ENCODE results near the gene BLVRB.
"Not testable (repeated sequence)": the region's sequence is repeated elsewhere in the genome, so short reads cannot be mapped to it uniquely, and the experiment has no call there.

The BLVRB gene

GRCh38 chr19:40431698-40432097 is 33.8 kb downstream of the BLVRB start:
- Histone ChIP-seq H3K4me1 (ENCODE audit: insufficient read depth, insufficient read length) (no peaks in the 10 kb centered on the region), H3K9me3 (ENCODE audit: insufficient read depth, low read length) (no peaks in the 10 kb centered on the region), H3K9ac (ENCODE audit: insufficient read length, low read depth) (no peak overlapping the region), H3K4me3 (ENCODE audit: insufficient read length, low read depth) (no peak overlapping the region), H3K36me3 (ENCODE audit: insufficient read depth, insufficient read length, low read length) (no peaks in the 10 kb centered on the region), H3K27me3 (ENCODE audit: insufficient read depth, insufficient read length) (no peaks in the 10 kb centered on the region)
- TF ChIP-seq SUZ12 (IDR thresholded peaks at IDR 0.05; ENCODE audit: extremely low read depth, insufficient read depth, insufficient read length) (no peak), YY1 (IDR thresholded peaks at IDR 0.05; ENCODE audit: insufficient read depth, insufficient read length) (no peak), ZNF274 (IDR thresholded peaks at IDR 0.05; ENCODE audit: low read depth, low read length) (no peak)
- no peak for DNase-seq (ENCODE audit: low read depth, low spot score)

DNA sequence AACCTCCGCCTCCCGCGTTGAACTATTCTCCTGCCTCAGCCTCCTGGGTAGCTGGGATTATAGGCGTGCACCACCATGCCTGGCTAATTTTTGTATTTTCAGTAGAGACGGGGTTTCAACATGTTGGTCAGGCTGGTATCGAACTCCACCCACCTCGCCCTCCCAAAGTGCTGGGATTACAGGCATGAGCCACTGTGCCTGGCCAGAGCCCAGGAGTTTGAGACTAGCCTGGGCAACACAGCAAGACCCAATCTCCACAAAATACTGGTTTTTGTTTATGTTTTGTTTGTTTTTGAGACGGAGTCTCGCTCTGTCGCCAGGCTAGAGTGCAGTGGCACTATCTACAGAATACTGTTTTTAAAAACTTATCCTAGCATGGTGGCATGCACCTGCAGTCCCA is 35.3 kb downstream of the BLVRB start:
- DNase-seq (ENCODE audit: low read depth, low spot score); H3K27me3 ChIP-seq (ENCODE audit: insufficient read depth, insufficient read length); H3K4me3 ChIP-seq (ENCODE audit: insufficient read length, low read depth); H3K9me3 ChIP-seq (ENCODE audit: insufficient read depth, low read length); H3K4me1 ChIP-seq (ENCODE audit: insufficient read depth, insufficient read length); H3K36me3 ChIP-seq (ENCODE audit: insufficient read depth, insufficient read length, low read length); H3K9ac ChIP-seq (ENCODE audit: insufficient read length, low read depth): not testable (repeated sequence)

DNA sequence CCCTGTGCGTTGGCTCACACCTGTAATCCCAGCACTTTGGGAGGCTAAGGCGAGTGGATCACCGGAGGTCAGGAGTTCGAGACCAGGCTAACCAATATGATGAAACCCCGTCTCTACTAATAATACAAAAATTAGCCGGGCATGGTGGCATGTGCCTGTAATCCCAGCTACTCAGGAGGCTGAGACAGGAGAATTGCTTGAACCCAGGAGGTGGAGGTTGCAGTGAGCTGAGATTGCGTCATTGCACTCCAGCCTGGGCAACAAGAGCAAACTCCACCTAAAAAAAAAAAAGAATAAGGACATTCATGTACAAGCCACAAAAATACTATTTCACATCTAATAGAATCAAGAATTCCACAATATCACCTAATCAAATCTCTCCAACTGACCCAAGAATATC is 37.3 kb downstream of the BLVRB start:
- H3K4me1 ChIP-seq (ENCODE audit: insufficient read depth, insufficient read length); H3K9ac ChIP-seq (ENCODE audit: insufficient read length, low read depth): not testable (repeated sequence)

DNA sequence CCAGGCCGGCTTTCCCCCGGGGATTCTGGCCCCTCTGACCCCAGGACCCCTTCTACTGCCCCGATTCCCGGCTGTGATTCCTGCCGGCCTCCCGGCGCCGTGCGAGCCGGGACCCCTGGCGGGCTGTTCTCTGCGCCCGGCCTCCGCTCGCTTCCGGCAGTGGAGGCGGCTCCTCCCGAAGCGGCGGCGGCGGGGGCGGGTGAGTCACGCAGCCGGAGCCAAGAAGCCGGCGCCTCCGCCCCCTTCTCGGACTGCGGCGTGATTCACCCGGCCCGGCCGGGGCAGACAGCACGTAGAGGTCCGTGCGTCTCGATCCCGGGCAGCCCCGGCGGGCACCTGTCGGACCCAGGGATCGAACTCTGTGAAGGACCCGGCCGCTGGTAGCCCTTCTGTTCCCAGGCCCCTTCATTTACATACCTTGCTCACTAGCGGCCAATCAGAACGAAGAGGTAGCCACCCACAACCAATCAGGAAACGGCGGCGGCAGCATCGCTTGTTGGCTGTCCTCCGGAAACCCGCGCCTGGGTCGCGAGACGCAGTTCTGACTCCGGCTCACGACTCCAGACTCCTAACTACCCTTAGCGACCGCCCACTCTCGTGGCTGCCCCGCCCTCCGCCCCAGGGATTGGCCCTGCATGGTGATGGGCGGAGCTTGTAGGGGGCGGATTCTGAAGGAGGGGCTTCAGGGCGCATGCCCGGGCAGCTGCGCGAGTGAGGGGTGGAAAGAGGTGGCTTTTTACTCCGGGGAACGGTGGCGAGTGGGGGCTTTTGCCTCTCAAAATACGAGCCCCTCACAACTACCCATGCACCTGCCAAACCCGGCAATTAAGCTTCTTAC is 39.9 kb downstream of the BLVRB start, which contains the start of gene SERTAD1:
SERTAD1 (minus strand) TSS at position 543 of the 838 bp plus-strand sequence. CDS start 2,446 bp downstream, outside the sequence.
- H3K36me3 ChIP-seq (ENCODE audit: insufficient read depth, insufficient read length, low read length), result peaks cover 15% of the 10 kb centered on the region
- no peaks in the 10 kb centered on the region for H3K27me3 ChIP-seq (ENCODE audit: insufficient read depth, insufficient read length)
- H3K9ac ChIP-seq (ENCODE audit: insufficient read length, low read depth), result peak within 1 kb of the TSS; percentile 92
- H3K4me3 ChIP-seq (ENCODE audit: insufficient read length, low read depth), result peak within 1 kb of the TSS; percentile 84
- TF ChIP-seq SUZ12 (IDR thresholded peaks at IDR 0.05; ENCODE audit: extremely low read depth, insufficient read depth, insufficient read length) (no peak), ZNF274 (IDR thresholded peaks at IDR 0.05; ENCODE audit: low read depth, low read length) (no peak), YY1 (IDR thresholded peaks at IDR 0.05; ENCODE audit: insufficient read depth, insufficient read length) (no peak)
- H3K9me3 ChIP-seq (ENCODE audit: insufficient read depth, low read length), result no peaks in the 10 kb centered on the region
- DNase-seq (ENCODE audit: low read depth, low spot score), result peak; percentile 96
- no peaks in the 10 kb centered on the region for H3K4me1 ChIP-seq (ENCODE audit: insufficient read depth, insufficient read length)

More for the DNA sequence above, 37.3 kb downstream of the BLVRB start:
- H3K9me3 ChIP-seq (ENCODE audit: insufficient read depth, low read length); DNase-seq (ENCODE audit: low read depth, low spot score); H3K27me3 ChIP-seq (ENCODE audit: insufficient read depth, insufficient read length); H3K36me3 ChIP-seq (ENCODE audit: insufficient read depth, insufficient read length, low read length); H3K4me3 ChIP-seq (ENCODE audit: insufficient read length, low read depth): not testable (repeated sequence)

DNA sequence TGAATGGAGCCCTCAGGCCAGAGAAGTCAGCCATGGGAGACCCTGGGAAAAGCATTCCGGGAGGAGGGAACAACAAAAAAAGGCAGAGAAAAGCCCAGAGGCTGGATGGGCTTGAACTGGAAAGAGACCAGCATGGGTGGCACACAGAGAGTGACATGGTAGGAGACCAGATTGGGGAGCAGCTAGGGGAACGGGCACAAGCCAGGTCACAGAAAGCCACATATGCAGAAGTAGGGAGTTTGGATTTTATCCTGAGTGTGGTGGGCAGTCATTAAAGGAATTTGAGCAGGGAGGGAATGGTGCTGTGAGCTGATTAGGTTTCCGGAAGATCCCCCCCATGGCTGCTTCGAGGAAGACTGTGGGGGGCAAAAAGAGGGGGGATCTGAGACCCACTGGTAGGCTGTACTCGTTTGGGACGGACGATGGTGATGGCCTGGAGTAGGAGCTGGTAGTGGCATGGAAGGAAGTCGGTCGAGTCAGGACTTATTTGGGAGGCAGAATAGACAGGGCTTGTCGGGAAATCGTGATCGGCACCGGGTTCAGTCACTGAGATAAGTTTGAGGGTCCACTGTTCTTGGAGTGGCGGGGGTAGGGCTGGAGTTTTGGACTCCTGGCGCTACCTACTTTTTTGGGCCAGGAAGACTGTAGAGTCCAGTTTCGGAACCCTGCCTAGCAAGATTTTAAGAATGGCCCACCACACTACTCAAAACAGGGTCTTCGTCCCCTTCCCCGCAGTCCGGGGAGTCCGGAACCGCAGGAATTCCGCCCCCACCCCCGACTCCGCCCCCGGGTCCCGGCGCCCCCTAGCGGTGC is 40.7 kb downstream of the BLVRB start:
- H3K36me3 ChIP-seq (ENCODE audit: insufficient read depth, insufficient read length, low read length), result peaks cover 15% of the 10 kb centered on the region
- TF ChIP-seq YY1 (IDR thresholded peaks at IDR 0.05; ENCODE audit: insufficient read depth, insufficient read length) (no peak), ZNF274 (IDR thresholded peaks at IDR 0.05; ENCODE audit: low read depth, low read length) (no peak), SUZ12 (IDR thresholded peaks at IDR 0.05; ENCODE audit: extremely low read depth, insufficient read depth, insufficient read length) (no peak)
- H3K27me3 ChIP-seq (ENCODE audit: insufficient read depth, insufficient read length), result no peaks in the 10 kb centered on the region
- DNase-seq (ENCODE audit: low read depth, low spot score), result no peak
- H3K4me3 ChIP-seq (ENCODE audit: insufficient read length, low read depth), result peak overlapping the region; percentile 84
- no peaks in the 10 kb centered on the region for H3K4me1 ChIP-seq (ENCODE audit: insufficient read depth, insufficient read length)
- H3K9ac ChIP-seq (ENCODE audit: insufficient read length, low read depth), result peak overlapping the region; percentile 92
- H3K9me3 ChIP-seq (ENCODE audit: insufficient read depth, low read length), result no peaks in the 10 kb centered on the region

DNA sequence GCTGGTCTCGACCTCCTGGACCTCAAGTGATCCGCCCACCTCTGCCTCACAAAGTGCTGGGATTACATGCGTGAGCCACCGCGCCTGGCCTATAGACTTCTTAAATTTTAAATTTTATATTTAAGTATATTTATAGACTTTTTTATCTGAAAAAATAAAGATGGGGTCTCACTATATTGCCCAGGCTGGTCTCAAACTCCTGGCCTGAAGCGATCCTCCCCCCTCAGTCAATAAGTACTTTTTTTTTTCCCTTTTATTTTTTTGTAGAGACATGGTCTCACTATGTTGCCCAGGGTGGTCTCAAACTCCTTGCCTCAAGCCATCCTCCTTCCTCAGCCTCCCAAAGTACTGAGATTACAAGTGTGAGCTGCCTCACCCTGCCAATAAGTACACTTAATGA is 41.6 kb downstream of the BLVRB start:
- DNase-seq (ENCODE audit: low read depth, low spot score), result no peak
- no peaks in the 10 kb centered on the region for H3K27me3 ChIP-seq (ENCODE audit: insufficient read depth, insufficient read length)
- H3K9me3 ChIP-seq (ENCODE audit: insufficient read depth, low read length), result no peaks in the 10 kb centered on the region
- H3K4me3 ChIP-seq (ENCODE audit: insufficient read length, low read depth), result no peak overlapping the region
- no peaks in the 10 kb centered on the region for H3K4me1 ChIP-seq (ENCODE audit: insufficient read depth, insufficient read length)
- H3K9ac ChIP-seq (ENCODE audit: insufficient read length, low read depth), result no peak overlapping the region
- TF ChIP-seq ZNF274 (IDR thresholded peaks at IDR 0.05; ENCODE audit: low read depth, low read length) (no peak), SUZ12 (IDR thresholded peaks at IDR 0.05; ENCODE audit: extremely low read depth, insufficient read depth, insufficient read length) (no peak), YY1 (IDR thresholded peaks at IDR 0.05; ENCODE audit: insufficient read depth, insufficient read length) (no peak)
- H3K36me3 ChIP-seq (ENCODE audit: insufficient read depth, insufficient read length, low read length), result peaks cover 15% of the 10 kb centered on the region

- H3K4me3 ChIP-seq (ENCODE audit: insufficient read length, low read depth), result no peak overlapping the region
- TF ChIP-seq YY1 (IDR thresholded peaks at IDR 0.05; ENCODE audit: insufficient read depth, insufficient read length), result no peak
- no peak for TF ChIP-seq ZNF274 (IDR thresholded peaks at IDR 0.05; ENCODE audit: low read depth, low read length)
- no peak for TF ChIP-seq SUZ12 (IDR thresholded peaks at IDR 0.05; ENCODE audit: extremely low read depth, insufficient read depth, insufficient read length)
These were observed 42.6 kb downstream of the BLVRB start for GRCh38 chr19:40422748-40423566.

More at GRCh38 chr19:40422748-40423566, 42.6 kb downstream of the BLVRB start:
- Histone ChIP-seq H3K4me1 (ENCODE audit: insufficient read depth, insufficient read length) (no peaks in the 10 kb centered on the region), H3K36me3 (ENCODE audit: insufficient read depth, insufficient read length, low read length) (peaks cover 15% of the 10 kb centered on the region), H3K27me3 (ENCODE audit: insufficient read depth, insufficient read length) (no peaks in the 10 kb centered on the region), H3K9me3 (ENCODE audit: insufficient read depth, low read length) (no peaks in the 10 kb centered on the region), H3K9ac (ENCODE audit: insufficient read length, low read depth) (peak overlapping the region; percentile 26)
- DNase-seq (ENCODE audit: low read depth, low spot score), result no peak

Data from NT2/D1 (cell line).